GM23338 (cell line): Measurements from ENCODE around the gene MTAP.

ENCODE experiments used
- CREB1 ChIP-seq: fragments of 250-450 bp; sonication (Bioruptor Pico); IDR thresholded peaks from 2 replicates; pipeline ENCODE4 v1.5.0; 2020; ENCODE audit warnings: low read depth, mild to moderate bottlenecking, moderate library complexity
- CTCF ChIP-seq, 2 experiments: fragments of 200-600 bp in 1 of 2; sonication (generic) in 1 of 2; conservative IDR thresholded peaks; 2 replicates each; pipeline versions ENCODE4 v1.5.1 to v1.6.1; 2016 to 2017; ENCODE audit warnings: antibody characterized with exemption in 2 of 2, low read depth in 2 of 2, mild to moderate bottlenecking in 2 of 2, moderate library complexity in 1 of 2
- EZH2 ChIP-seq: fragments of 200-600 bp; sonication (generic); IDR thresholded peaks from one replicate; pipeline ENCODE4 v1.8.0; 2017; ENCODE audit warnings: antibody characterized with exemption, mild to moderate bottlenecking, low read depth; ENCODE audit not compliant: unreplicated experiment
- EZH2phosphoT487 ChIP-seq: fragments of 200-600 bp; sonication (generic); IDR thresholded peaks from one replicate; pipeline ENCODE4 v1.8.1; 2018; ENCODE audit warnings: antibody characterized with exemption; ENCODE audit not compliant: unreplicated experiment
- POLR2AphosphoS5 ChIP-seq: IDR thresholded peaks from 2 replicates; pipeline ENCODE4 v1.6.1; 2016; ENCODE audit warnings: antibody characterized with exemption, low read depth
- REST ChIP-seq: IDR thresholded peaks from one replicate; pipeline ENCODE4 v1.6.1; 2018; ENCODE audit warnings: antibody characterized with exemption; ENCODE audit not compliant: unreplicated experiment
- TF ChIP-seq, protein P1 (sequence below): IDR thresholded peaks from 2 replicates; pipeline ENCODE4 v1.6.1; 2016; ENCODE audit warnings: antibody characterized with exemption

GRCh38 chr9:21972361-21972760 is 169.9 kb downstream of the MTAP start:
- no peak for TF ChIP-seq CTCF (conservative IDR thresholded peaks at IDR 0.05; ENCODE audit: low read depth in 2 of 2)
- TF ChIP-seq EZH2phosphoT487 = no peak
- peak; percentile 25 for TF ChIP-seq EZH2
- no peak for TF ChIP-seq CREB1
- no peak for TF ChIP-seq REST
- no peak for TF ChIP-seq POLR2AphosphoS5
- TF ChIP-seq, protein P1, sequence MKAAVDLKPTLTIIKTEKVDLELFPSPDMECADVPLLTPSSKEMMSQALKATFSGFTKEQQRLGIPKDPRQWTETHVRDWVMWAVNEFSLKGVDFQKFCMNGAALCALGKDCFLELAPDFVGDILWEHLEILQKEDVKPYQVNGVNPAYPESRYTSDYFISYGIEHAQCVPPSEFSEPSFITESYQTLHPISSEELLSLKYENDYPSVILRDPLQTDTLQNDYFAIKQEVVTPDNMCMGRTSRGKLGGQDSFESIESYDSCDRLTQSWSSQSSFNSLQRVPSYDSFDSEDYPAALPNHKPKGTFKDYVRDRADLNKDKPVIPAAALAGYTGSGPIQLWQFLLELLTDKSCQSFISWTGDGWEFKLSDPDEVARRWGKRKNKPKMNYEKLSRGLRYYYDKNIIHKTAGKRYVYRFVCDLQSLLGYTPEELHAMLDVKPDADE = no peak
